ENCODE measurements around the gene UGT1A10. TPM values are rescaled to one million over a fixed set of nuclear protein-coding genes. Genes with fewer than 3 reads are reported as not detected.

UGT1A10 gene
- total RNA-seq, 2 donors from 2014 or later = 0.52 to 0.99 TPM

DNA sequence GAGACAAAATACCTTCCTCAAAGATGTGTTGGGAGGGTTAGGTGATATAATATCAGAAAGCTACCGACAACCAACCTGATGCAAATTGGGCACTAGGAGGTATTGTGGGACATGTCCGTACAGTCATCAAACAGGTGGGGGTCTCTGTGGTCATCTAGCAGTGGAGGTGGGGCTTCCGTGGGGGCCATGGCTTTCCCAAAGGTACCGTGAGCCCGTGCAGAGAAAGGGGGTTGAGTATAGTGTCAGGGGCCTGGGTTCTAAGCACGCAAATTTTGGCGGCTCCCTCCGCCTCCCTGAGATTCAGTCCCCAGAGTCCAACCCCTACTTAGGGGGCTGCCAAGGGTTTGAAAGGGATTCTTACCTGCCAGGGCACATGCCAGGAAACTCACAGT lies 185.5 kb downstream of the UGT1A10 start:
- Histone ChIP-seq H3K4me1 (no peaks in the 10 kb centered on the region), H3K9me3 (no peaks in the 10 kb centered on the region), H3K36me3 (replicated peaks in 1 of 2; ENCODE audit: insufficient read depth in 1 of 2, low read depth in 2 of 2) (no peaks in the 10 kb centered on the region), H3K27me3 (no peaks in the 10 kb centered on the region), H3K4me3 (no peak overlapping the region), H3K27ac (no peak overlapping the region)
- WGBS, 2 donors = 84 to 89% methylated on average over 6 to 8 of the region's 8 CpGs
- intact Hi-C loops (cut with DNase I) = no loop called here
- no peak for ATAC-seq
- TF ChIP-seq, protein P1, sequence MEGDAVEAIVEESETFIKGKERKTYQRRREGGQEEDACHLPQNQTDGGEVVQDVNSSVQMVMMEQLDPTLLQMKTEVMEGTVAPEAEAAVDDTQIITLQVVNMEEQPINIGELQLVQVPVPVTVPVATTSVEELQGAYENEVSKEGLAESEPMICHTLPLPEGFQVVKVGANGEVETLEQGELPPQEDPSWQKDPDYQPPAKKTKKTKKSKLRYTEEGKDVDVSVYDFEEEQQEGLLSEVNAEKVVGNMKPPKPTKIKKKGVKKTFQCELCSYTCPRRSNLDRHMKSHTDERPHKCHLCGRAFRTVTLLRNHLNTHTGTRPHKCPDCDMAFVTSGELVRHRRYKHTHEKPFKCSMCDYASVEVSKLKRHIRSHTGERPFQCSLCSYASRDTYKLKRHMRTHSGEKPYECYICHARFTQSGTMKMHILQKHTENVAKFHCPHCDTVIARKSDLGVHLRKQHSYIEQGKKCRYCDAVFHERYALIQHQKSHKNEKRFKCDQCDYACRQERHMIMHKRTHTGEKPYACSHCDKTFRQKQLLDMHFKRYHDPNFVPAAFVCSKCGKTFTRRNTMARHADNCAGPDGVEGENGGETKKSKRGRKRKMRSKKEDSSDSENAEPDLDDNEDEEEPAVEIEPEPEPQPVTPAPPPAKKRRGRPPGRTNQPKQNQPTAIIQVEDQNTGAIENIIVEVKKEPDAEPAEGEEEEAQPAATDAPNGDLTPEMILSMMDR (IDR thresholded peaks at IDR 0.05) = no peak
- no peak for TF ChIP-seq POLR2A (IDR thresholded peaks at IDR 0.05)
- no peak for DNase-seq

DNA sequence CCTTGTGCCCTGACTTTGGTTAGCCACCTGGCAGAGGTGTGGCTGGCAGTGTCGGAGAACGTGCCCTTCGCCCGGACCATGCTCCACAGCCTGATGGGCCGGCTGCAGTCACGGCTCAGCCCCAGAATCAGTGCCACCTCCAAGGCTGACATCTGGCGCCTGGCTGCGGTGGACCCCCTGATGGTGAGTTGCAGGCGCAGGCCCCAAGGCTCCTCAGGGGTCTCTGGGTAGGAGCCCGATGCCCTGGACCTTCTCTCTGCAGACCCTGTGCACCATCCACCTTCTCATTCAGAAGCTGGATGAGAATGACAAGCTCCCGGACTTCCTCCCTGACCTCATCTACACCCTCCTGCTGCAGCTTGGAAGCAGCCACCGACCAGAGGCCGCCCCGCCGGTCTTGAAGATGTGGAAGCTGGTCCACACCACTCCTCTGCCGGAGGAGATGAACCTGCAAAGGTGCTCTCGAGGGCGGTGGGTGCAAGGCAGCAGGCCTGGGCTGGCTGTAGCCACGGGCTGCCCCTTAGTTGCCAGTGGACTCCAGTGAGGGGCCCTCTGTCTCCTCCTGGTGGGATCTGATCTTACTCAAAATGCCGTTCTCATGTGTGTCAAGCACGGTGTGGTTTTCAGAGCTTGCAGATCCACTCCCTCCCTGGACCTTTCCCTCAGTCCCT lies 186.0 kb downstream of the UGT1A10 start:
- ATAC-seq (no peak), DNase-seq (no peak)
- no peaks in the 10 kb centered on the region for H3K27me3 ChIP-seq
- no peaks in the 10 kb centered on the region for H3K4me1 ChIP-seq
- intact Hi-C loops (cut with DNase I) = no loop called here
- H3K36me3 ChIP-seq (replicated peaks in 1 of 2; ENCODE audit: insufficient read depth in 1 of 2, low read depth in 2 of 2) = no peaks in the 10 kb centered on the region
- WGBS, 2 donors = 82 to 84% methylated on average over 7 to 21 of the region's 21 CpGs
- TF ChIP-seq POLR2A (IDR thresholded peaks at IDR 0.05) = no peak
- TF ChIP-seq, protein P1 (IDR thresholded peaks at IDR 0.05) = no peak
- no peak overlapping the region for H3K4me3 ChIP-seq
- no peak overlapping the region for H3K27ac ChIP-seq
- no peaks in the 10 kb centered on the region for H3K9me3 ChIP-seq

Other genes with a start within 250 kb of the UGT1A10 start
- gene USP40, start 69.7 kb upstream of the UGT1A10 start, total RNA-seq = 10 to 100 TPM; 34.9 to 38.9 TPM
- not detected for gene UGT1A8, start 18.8 kb upstream of the UGT1A10 start, total RNA-seq
- gene UGT1A9, start 35.5 kb downstream of the UGT1A10 start, total RNA-seq = not detected
- gene UGT1A7, start 45.5 kb downstream of the UGT1A10 start, total RNA-seq = not detected
- gene UGT1A6, start 56.4 kb downstream of the UGT1A10 start, total RNA-seq = under 1 TPM in 1 of 2 donors, not detected in 1; 0.33 TPM
- not detected for gene UGT1A5, start 76.5 kb downstream of the UGT1A10 start, total RNA-seq
- 1 to 10 TPM in 1 of 2 donors, not detected in 1; 3.3 TPM for gene UGT1A4, start 82.3 kb downstream of the UGT1A10 start, total RNA-seq
- not detected for gene UGT1A3, start 92.6 kb downstream of the UGT1A10 start, total RNA-seq
- gene UGT1A1, start 123.8 kb downstream of the UGT1A10 start, total RNA-seq = not detected
- gene MROH2A, start 141.9 kb downstream of the UGT1A10 start, total RNA-seq = not detected
- gene HJURP, start 218.1 kb downstream of the UGT1A10 start, total RNA-seq = 1 to 10 TPM in 1 of 2 donors, not detected in 1; 3.6 TPM